Trophoblast cell (in vitro differentiated cells and primary cell): ENCODE results near the gene HTR3B.

Source experiments
- DNase-seq, 2 donors: peaks; one replicate each; pipeline ENCODE4 v3.0.0-alpha.2; 2016
- H2AFZ ChIP-seq: 2 replicates; pipeline ENCODE4 v1.6.1; 2013; ENCODE audit warnings: low read length, moderate library complexity, mild to moderate bottlenecking; ENCODE audit not compliant: insufficient read depth, poor library complexity
- H2AK5ac ChIP-seq: 2 replicates; pipeline ENCODE4 v1.6.1; 2013; ENCODE audit warnings: mild to moderate bottlenecking, low read length
- H2BK120ac ChIP-seq: 2 replicates; pipeline ENCODE4 v1.6.1; 2013; ENCODE audit warnings: low read length, mild to moderate bottlenecking, moderate library complexity; ENCODE audit not compliant: insufficient read depth, poor library complexity
- H2BK12ac ChIP-seq: 2 replicates; pipeline ENCODE4 v1.6.1; 2013; ENCODE audit warnings: mild to moderate bottlenecking, low read length, moderate library complexity
- H2BK5ac ChIP-seq: 2 replicates; pipeline ENCODE4 v1.6.1; 2013; ENCODE audit warnings: low read length, low read depth, moderate library complexity, mild to moderate bottlenecking; ENCODE audit not compliant: poor library complexity
- H3K14ac ChIP-seq: 2 replicates; pipeline ENCODE4 v1.6.1; 2013; ENCODE audit warnings: mild to moderate bottlenecking, low read length
- H3K18ac ChIP-seq: 2 replicates; pipeline ENCODE4 v1.6.1; 2013; ENCODE audit warnings: mild to moderate bottlenecking, low read length
- H3K23ac ChIP-seq: 2 replicates; pipeline ENCODE4 v1.6.1; 2013; ENCODE audit warnings: low read length
- H3K27ac ChIP-seq: 2 replicates; pipeline ENCODE4 v1.5.1; 2013; ENCODE audit warnings: low read depth, mild to moderate bottlenecking, inconsistent platforms, low read length, moderate library complexity
- H3K27me3 ChIP-seq: 2 replicates; pipeline ENCODE4 v1.6.1; 2013; ENCODE audit warnings: inconsistent platforms, mild to moderate bottlenecking, low read length, moderate library complexity; ENCODE audit not compliant: insufficient read depth
- H3K36me3 ChIP-seq, 2 experiments: 1 replicate in 1 of 2; 2 replicates in 1 of 2; pipeline ENCODE4 v1.6.1; 2013; ENCODE audit warnings: low read length in 2 of 2, mild to moderate bottlenecking in 2 of 2, moderate library complexity in 1 of 2; ENCODE audit not compliant: insufficient read depth in 2 of 2, control insufficient read depth in 1 of 2
- H3K4ac ChIP-seq: 2 replicates; pipeline ENCODE4 v1.6.1; 2013; ENCODE audit warnings: low read depth, mild to moderate bottlenecking, low read length, moderate library complexity
- H3K4me1 ChIP-seq, 2 experiments: 1 replicate in 1 of 2; 2 replicates in 1 of 2; pipeline ENCODE4 v1.6.1; 2013; ENCODE audit warnings: low read length in 2 of 2, mild to moderate bottlenecking in 2 of 2, moderate library complexity in 1 of 2; ENCODE audit not compliant: insufficient read depth in 2 of 2, control insufficient read depth in 1 of 2
- H3K4me2 ChIP-seq: 2 replicates; pipeline ENCODE4 v1.6.1; 2013; ENCODE audit warnings: inconsistent platforms, mild to moderate bottlenecking, low read length, moderate library complexity
- H3K4me3 ChIP-seq: 2 replicates; pipeline ENCODE4 v1.5.1; 2013; ENCODE audit warnings: mild to moderate bottlenecking, low read depth, low read length, inconsistent platforms
- H3K79me1 ChIP-seq: one replicate; pipeline ENCODE4 v1.6.1; 2013; ENCODE audit warnings: low read length
- H3K79me2 ChIP-seq: 2 replicates; pipeline ENCODE4 v1.6.1; 2013; ENCODE audit warnings: low read length, mild to moderate bottlenecking; ENCODE audit not compliant: control insufficient read depth, insufficient read depth, poor library complexity
- H3K9ac ChIP-seq: 2 replicates; pipeline ENCODE4 v1.6.1; 2013; ENCODE audit warnings: mild to moderate bottlenecking, low read length
- H3K9me3 ChIP-seq: 2 replicates; pipeline ENCODE4 v1.6.1; 2013; ENCODE audit warnings: low read depth, mild to moderate bottlenecking, control low read depth, inconsistent platforms, low read length; ENCODE audit not compliant: insufficient read depth
- H4K12ac ChIP-seq: 2 replicates; pipeline ENCODE4 v1.6.1; 2013; ENCODE audit warnings: low read depth, mild to moderate bottlenecking, low read length, moderate library complexity
- H4K8ac ChIP-seq: 2 replicates; pipeline ENCODE4 v1.6.1; 2013; ENCODE audit warnings: low read depth, mild to moderate bottlenecking, low read length, moderate library complexity
- H4K91ac ChIP-seq: one replicate; pipeline ENCODE4 v1.6.1; 2013; ENCODE audit warnings: low read depth, mild to moderate bottlenecking, low read length, moderate library complexity
- WGBS: extraction: QIAGEN DNeasy Blood & Tissue Kit; methylation state at CpG from one replicate; pipeline ENCODE4 v1.1.7; 2013; ENCODE audit warnings: missing lambda C conversion rate; ENCODE audit not compliant: insufficient read length, insufficient coverage; ENCODE audit errors: extremely low coverage; 5-methylcytosine and 5-hydroxymethylcytosine counted together

Gene HTR3B

GRCh38 chr11:113923572-113923971 lies 19.0 kb downstream of the HTR3B start:
- DNase-seq, result no peak
- no peak overlapping the region for H2AK5ac ChIP-seq
- H3K9ac ChIP-seq, result no peak overlapping the region
- H2AFZ ChIP-seq, result no peak overlapping the region
- no peak overlapping the region for H3K18ac ChIP-seq
- no peaks in the 10 kb centered on the region for H3K79me2 ChIP-seq
- no peak overlapping the region for H4K8ac ChIP-seq
- no peak overlapping the region for H3K14ac ChIP-seq
- no peaks in the 10 kb centered on the region for H3K27me3 ChIP-seq
- no peak overlapping the region for H4K12ac ChIP-seq
- WGBS, result no CpG with 5 or more reads among the region's 2 CpGs
- H4K91ac ChIP-seq, result no peak overlapping the region
- no peak overlapping the region for H3K4me3 ChIP-seq
- no peaks in the 10 kb centered on the region for H3K36me3 ChIP-seq
- H3K79me1 ChIP-seq, result no peaks in the 10 kb centered on the region
- H3K4me2 ChIP-seq, result no peak overlapping the region
- no peak overlapping the region for H3K23ac ChIP-seq
- H2BK5ac ChIP-seq, result no peak overlapping the region
- H2BK12ac ChIP-seq, result no peak overlapping the region
- no peak overlapping the region for H3K4ac ChIP-seq
- no peak overlapping the region for H2BK120ac ChIP-seq
- no peaks in the 10 kb centered on the region for H3K9me3 ChIP-seq
- H3K27ac ChIP-seq, result no peak overlapping the region
- no peaks in the 10 kb centered on the region for H3K4me1 ChIP-seq

GRCh38 chr11:113926273-113927197 lies 21.9 kb downstream of the HTR3B start:
- Histone ChIP-seq H3K14ac (no peak overlapping the region), H3K4me3 (no peak overlapping the region), H3K4me1 (no peaks in the 10 kb centered on the region), H2BK120ac (no peak overlapping the region), H3K27me3 (no peaks in the 10 kb centered on the region), H4K91ac (no peak overlapping the region), H2AK5ac (no peak overlapping the region), H4K12ac (no peak overlapping the region), H3K4ac (no peak overlapping the region), H3K79me1 (no peaks in the 10 kb centered on the region), H3K4me2 (no peak overlapping the region), H2AFZ (no peak overlapping the region), H3K79me2 (no peaks in the 10 kb centered on the region), H3K9me3 (no peaks in the 10 kb centered on the region), H2BK12ac (no peak overlapping the region), H4K8ac (no peak overlapping the region), H2BK5ac (no peak overlapping the region), H3K36me3 (no peaks in the 10 kb centered on the region), H3K23ac (no peak overlapping the region), H3K9ac (no peak overlapping the region), H3K18ac (no peak overlapping the region), H3K27ac (no peak overlapping the region)
- no peak for DNase-seq
- no CpG with 5 or more reads among the region's 12 CpGs for WGBS

GRCh38 chr11:113928311-113928710 lies 23.7 kb downstream of the HTR3B start:
- Histone ChIP-seq H3K18ac (no peak overlapping the region), H3K9me3 (no peaks in the 10 kb centered on the region), H3K27ac (no peak overlapping the region), H4K91ac (no peak overlapping the region), H2BK5ac (no peak overlapping the region), H3K36me3 (no peaks in the 10 kb centered on the region), H3K4me2 (no peak overlapping the region), H3K79me2 (no peaks in the 10 kb centered on the region), H2BK120ac (no peak overlapping the region), H3K23ac (no peak overlapping the region), H3K9ac (no peak overlapping the region), H3K79me1 (no peaks in the 10 kb centered on the region), H3K4me1 (no peaks in the 10 kb centered on the region), H3K4me3 (no peak overlapping the region), H4K8ac (no peak overlapping the region), H2BK12ac (no peak overlapping the region), H2AK5ac (no peak overlapping the region), H4K12ac (no peak overlapping the region), H3K4ac (no peak overlapping the region), H2AFZ (no peak overlapping the region), H3K27me3 (no peaks in the 10 kb centered on the region), H3K14ac (no peak overlapping the region)
- no peak for DNase-seq
- WGBS, result no CpG with 5 or more reads among the region's 5 CpGs

- WGBS, result no CpG with 5 or more reads among the region's 7 CpGs
Measured at GRCh38 chr11:113932788-113933187, 28.2 kb downstream of the HTR3B start.

More at GRCh38 chr11:113932788-113933187, 28.2 kb downstream of the HTR3B start:
- Histone ChIP-seq H3K9me3 (no peaks in the 10 kb centered on the region), H2BK12ac (no peak overlapping the region), H3K4me2 (no peak overlapping the region), H2BK120ac (no peak overlapping the region), H3K79me1 (no peaks in the 10 kb centered on the region), H3K9ac (no peak overlapping the region), H2AK5ac (no peak overlapping the region), H3K18ac (no peak overlapping the region), H4K12ac (no peak overlapping the region), H3K27me3 (no peaks in the 10 kb centered on the region), H3K36me3 (no peaks in the 10 kb centered on the region), H3K79me2 (no peaks in the 10 kb centered on the region), H3K23ac (no peak overlapping the region), H2BK5ac (no peak overlapping the region), H3K14ac (no peak overlapping the region), H4K91ac (no peak overlapping the region), H3K27ac (no peak overlapping the region), H4K8ac (no peak overlapping the region), H3K4me1 (no peaks in the 10 kb centered on the region), H3K4ac (no peak overlapping the region), H3K4me3 (no peak overlapping the region), H2AFZ (no peak overlapping the region)
- no peak for DNase-seq
